GM18502 (cell line): Measurements from ENCODE around the gene TPH2.

Experiments used
- ATAC-seq: cut with Tn5 transposase; IDR thresholded peaks from one replicate; pipeline ENCODE4 v1.9.1; 2021; ENCODE audit warnings: mild to moderate bottlenecking; ENCODE audit not compliant: unreplicated experiment, poor library complexity

Gene TPH2

DNA sequence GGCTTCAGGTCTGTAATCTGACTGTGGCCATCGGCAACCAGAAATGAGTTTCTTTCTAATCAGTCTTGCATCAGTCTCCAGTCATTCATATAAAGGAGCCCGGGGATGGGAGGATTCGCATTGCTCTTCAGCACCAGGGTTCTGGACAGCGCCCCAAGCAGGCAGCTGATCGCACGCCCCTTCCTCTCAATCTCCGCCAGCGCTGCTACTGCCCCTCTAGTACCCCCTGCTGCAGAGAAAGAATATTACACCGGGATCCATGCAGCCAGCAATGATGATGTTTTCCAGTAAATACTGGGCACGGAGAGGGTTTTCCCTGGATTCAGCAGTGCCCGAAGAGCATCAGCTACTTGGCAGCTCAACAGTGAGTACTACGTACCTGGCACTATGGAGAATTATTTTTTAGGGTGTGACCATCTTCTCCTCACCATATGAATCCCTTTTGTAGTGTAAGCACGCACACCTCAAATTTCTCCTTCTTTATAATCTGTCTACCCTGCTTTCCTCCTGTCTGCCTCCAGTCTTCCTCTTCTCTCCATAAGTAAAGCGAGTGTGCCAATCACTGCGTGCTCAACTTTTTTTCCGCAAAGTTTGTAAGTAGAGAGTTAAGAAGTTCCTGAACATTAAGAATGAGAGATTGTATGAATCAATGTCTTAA lies at the start of gene TPH2:
Gene TPH2, plus strand, starts transcription at position 118 of the 658 bp plus-strand sequence. Its CDS starts 142 bp downstream, at position 260.
- peak; percentile 57 for ATAC-seq

DNA sequence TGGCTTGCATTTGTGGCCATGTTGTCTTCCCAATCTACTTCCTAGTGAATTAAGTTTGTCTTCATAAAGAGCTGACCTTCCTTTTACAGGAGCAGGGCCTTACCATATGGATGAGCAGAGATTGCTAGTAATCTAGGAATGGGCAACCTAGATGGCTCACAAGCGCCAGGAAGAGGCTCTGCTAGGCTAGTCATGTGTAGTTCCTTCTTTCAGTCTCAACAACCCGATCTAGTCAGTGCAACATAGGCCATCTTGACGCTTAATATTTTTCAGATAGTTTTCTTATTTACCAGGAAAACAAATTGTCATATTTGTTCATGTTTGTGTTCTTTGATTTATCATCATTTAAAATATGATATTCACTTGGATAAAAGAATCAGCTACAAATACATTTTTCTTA lies 48.2 kb upstream of the TPH2 start:
- peak; percentile 74 for ATAC-seq

DNA sequence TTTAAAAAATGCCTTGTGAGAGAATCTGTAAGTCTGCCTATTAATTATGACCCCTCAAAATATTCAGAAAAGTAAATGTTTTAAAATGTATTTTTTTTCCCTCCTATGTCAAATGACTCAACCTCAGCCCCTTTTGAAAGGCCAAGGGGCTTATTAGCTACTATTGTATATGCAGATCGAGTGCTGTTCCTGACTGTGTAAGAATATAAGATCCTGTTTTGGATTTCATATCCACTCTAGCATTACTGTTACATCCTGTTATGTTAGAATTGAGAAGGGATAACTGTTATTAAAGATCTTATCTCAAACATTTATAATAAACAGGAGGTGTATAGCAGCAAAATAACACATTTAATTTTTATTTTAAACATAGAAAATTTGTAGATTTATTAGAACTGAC lies 46.6 kb upstream of the TPH2 start:
- no peak for ATAC-seq

DNA sequence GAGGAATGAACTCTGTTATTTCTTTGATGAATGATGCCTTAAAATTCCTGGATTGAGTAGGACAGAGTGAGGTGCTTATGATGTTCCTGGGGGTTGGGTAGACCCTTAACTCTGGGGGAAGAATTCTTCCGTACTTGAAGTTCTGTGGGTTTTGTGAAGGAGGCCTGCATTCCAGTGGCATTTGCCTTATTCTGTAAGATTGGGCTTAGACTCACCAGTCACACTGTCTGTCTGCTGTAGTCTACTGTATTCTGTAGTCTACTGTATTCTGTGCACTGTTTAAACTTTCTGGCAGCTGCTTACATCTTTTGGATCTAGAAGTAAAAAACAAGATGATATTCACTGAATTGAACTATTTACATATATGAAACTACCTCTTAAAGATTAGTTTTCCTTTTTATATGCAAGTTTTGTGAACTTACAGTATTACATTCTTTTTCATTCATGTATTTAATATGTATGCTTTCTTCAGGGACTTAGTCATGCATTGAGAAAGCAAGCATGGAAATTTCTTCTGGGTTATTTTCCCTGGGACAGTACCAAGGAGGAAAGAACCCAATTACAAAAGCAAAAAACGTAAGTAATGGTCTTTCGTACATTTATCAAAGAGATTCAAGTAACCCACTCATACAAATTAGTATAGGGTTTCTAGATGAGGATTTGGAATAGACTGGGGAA lies 42.3 kb upstream of the TPH2 start:
- ATAC-seq = no peak

DNA sequence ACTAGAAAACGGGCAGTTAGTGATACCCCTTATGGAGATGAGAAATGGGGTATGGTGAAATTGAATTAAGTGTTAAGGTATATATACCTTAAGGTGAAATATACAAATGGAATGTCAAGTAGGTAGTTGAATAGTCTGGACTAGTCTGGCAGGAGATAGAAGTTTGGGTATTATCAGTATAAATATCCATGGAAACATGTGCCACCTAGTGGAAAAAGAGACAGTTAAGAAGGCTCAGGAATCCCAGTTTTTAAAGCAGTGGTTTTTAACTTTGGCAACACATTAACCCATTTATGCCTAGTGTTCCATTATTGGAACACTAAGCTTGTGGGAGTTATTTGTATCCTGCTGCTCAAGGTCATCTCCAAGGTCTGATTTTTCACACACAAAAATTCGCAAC lies 38.6 kb upstream of the TPH2 start:
- no peak for ATAC-seq

DNA sequence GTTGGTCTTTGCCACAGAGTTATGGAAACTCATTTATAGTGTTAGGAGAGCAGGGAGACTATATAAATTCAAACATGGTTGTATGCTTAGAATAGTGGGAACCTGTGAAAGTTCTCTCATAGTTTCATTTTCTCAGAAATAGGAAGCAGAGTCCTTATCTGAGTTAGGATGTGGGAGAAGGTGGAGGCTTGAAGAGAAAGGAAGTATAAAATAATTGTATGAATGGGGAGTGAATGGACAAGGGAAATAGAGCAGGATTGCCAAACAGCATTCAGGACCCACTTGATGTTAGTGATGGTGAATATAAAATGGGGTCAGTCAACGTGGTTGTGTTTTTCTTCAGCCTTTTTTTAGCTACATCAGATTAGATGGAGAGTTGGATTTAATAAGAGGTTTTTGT lies 34.0 kb upstream of the TPH2 start:
- no peak for ATAC-seq

DNA sequence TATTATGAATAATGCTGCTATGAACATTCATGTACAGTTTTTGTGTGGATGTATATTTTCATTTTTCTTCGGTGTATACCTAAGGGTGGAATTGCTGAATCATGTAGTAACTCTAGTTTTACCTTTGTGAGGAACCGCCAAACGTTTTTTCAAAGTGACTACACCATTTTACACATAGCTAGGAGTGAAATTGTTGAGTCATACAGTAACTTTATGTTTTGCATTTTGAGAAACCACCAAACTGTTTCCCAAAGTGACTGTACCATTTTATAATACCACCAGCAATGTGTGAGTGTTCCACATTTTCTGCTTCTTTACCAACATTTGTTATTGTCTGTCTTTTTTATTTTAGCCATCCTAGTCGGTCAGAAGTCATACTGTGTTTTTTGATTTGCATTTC lies 3.1 kb upstream of the TPH2 start:
- peak; percentile 89 for ATAC-seq

DNA sequence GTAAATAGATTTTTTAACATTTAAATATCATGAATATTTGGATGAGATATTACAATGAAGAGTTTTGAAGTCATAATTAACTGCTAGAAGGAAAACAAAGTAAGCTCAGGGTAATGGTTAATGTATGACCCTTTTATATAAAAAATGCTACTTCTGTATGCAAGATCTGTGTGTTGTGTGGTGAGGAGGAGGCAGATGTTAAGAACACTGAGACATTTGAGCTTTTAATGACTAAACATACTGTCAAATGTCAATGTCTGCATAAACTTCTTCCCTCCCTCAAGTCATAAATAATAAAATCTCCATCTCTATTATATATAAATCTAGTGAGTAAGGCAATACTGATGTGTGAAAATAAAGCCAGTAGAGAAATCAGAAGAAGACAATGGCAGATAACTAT lies 1.4 kb downstream of the TPH2 start:
- ATAC-seq = no peak

DNA sequence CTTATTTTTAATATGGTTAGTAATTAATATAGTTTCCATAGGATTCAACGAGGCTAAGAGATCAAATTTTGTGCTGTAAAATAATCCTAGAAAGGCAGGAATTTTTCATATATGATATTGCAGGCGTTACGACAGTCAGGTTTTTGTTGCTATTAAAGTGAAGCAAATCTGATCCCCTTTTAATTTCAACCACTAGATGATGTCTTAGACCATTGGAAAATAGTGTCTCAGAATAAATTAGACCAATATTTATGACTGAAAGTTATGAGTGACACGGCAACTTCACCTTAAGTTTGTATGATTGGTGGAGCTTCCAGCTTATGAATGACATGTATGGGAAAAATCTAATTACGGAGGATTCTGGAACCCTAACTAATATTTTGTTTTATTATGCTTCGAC lies 2.5 kb downstream of the TPH2 start:
- no peak for ATAC-seq

DNA sequence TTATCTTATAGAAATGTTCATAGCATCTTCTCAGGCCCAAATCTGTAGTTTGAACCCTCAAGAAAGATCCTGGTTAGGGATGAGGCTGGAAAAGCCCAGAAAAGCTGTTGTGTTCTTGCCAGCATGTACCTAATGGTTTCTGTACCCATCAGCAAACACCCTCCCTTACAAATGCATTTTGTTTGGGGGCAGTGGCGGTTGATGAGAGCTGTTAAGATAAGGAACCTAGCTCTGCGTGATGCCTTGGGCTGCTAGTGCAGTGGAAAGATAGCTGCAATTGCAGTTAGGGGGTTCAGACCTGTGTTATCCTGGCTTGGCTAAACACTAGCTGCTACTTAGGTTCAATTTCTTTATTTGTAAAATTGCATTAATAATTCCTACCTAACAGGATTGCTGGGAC lies 3.6 kb downstream of the TPH2 start:
- ATAC-seq = no peak

DNA sequence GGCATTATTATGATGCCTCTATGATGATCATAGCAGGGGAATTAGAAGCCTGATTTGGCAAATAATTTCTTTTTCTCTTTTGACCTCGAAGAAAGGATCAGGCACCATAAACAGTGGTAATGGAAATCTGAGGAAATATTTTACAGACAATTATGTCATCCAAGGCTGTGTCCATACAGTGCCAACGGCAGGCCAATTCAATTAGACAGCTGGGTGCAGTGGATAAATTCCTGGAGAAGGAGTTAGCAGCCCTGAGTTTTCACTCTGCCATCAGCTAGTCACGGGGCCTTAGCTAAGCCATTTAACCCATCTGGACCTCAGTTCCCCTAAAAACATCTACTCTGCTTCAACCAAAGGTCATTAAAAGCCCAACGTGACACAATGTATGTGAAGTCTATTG lies 4.1 kb downstream of the TPH2 start:
- no peak for ATAC-seq

DNA sequence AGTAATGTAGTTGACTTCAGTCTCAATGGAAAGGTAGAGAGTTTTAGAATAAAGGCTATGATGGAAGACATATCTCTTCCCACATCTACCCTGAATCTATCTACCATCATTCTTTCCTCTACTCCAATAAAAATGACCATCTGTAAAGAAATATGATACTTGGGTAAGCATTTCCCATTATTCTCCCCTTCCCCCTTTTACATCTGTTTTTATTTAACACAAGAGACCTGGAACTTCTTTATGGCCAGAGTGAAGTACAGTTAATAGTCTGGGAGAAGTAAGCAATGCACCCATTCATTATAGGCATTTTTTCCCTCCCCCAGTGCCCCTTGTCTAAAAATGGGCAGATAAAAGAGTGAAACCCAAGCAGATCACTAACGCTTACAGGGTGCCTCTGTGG lies 6.5 kb downstream of the TPH2 start:
- no peak for ATAC-seq

DNA sequence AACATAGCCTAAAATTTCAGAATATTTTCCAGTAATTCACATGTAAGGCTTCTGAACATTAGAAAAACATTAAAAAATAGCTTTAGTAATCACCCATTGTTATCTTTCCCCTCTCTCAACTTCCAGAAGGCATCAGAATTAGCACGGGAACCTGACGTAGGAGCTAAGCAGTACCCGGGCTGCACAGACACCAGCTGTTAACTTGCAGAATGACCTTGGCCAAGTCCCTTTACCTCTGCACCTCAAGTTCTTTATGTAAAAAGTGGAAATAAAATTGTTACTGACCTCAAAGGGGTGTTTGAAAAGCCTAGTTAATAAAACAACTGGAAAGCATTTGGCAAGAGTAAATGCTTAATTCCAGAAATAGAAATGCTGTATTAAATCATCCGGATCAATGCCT lies 7.2 kb downstream of the TPH2 start:
- ATAC-seq = no peak

DNA sequence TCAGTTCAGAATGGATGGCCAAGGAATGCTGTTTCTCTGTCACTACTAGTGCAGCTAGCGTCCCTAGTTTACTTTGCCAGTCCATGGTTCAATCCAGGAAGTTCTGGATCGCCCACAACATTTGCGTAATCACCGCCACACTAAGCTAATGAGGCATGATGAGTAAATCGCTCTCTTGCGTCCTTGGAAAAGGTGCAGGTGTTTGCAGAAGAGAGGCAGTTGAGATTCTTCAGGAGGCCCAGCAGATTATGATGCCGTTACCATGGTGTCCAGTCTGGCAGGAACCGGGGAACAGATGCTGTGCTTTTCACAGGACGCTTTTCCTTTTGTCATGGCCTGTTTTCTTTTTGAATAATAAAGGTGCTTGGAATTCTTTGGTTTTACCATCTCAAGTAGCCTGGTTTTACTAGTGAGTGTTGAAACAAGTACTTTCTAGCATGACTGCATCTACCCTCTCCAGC lies 9.0 kb downstream of the TPH2 start:
- no peak for ATAC-seq

DNA sequence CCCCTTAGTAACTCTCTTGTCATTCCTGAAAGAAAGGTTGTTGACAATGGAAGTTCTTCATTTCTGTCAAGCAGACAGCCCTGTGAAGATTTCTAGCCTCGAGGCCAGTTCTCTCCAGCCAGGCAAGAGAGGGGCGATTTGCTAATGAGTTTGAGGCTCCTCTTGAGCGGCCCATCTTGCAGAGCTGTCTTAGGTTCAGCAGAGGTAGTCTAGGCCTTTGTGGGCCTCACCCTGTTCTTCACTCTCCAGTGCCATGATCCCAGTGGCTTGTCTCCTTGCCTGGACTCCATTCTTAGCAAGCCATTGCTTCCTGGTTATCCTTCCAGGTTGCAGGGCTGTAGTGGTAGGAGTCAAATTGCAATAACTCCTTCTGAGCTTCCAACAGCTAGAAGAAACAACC lies 9.7 kb downstream of the TPH2 start:
- no peak for ATAC-seq

DNA sequence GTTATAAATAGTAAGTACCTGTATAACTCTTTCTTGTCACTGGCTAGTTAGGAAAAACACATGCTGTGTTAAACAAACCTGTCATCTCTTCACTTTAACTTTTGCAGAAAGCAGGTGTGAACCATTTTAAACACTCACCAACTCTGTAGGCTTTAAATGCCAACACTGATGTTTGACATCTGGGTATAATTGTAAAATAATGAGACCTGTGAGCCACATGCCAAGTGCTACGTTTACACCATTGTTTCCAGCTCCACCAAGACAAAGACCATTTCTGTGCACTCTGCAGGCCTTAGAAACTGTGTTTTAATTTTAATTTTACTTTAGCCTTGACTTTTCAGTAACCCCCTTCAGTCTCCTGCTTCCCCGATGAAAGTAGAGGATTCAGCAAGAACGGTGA lies 11.0 kb downstream of the TPH2 start:
- ATAC-seq = no peak

DNA sequence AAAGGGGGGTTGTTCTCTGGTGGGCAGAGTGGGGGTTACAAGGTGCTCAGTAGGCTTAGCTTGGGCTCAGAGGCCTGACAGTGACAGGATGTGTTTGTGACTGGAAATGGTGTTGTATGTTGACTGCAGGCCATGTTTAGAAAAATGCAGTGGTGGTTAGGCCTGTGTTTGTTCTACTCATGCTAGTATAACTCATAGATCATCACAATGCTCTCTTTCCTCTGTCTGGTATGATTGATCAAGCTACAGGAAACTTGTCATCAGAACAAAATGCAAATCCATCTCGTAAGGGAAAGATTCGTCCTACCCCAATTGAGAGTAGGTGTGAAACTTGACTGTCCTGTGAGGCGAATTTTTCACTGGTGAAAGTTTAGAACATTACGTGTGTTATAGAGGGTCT lies 11.8 kb downstream of the TPH2 start:
- no peak for ATAC-seq

DNA sequence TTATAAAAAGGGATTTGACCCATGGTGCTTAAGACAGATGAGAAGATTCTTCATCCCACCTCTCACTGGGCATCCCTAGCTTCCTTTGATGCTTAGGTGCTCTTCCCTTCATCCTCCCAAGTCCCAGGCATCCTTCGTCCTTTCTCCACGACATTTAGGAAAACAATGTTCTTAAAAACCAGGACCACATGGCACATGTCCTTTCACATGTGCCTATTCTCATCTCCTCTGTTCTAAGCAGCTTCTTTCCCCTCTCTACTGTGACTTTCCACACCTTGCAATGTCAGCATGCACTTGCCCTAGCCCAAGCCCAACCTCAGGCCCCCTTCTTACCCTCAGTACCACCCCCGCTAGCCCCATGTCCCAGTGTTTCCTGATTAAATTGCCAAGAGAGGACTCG lies 12.2 kb downstream of the TPH2 start:
- ATAC-seq = no peak

DNA sequence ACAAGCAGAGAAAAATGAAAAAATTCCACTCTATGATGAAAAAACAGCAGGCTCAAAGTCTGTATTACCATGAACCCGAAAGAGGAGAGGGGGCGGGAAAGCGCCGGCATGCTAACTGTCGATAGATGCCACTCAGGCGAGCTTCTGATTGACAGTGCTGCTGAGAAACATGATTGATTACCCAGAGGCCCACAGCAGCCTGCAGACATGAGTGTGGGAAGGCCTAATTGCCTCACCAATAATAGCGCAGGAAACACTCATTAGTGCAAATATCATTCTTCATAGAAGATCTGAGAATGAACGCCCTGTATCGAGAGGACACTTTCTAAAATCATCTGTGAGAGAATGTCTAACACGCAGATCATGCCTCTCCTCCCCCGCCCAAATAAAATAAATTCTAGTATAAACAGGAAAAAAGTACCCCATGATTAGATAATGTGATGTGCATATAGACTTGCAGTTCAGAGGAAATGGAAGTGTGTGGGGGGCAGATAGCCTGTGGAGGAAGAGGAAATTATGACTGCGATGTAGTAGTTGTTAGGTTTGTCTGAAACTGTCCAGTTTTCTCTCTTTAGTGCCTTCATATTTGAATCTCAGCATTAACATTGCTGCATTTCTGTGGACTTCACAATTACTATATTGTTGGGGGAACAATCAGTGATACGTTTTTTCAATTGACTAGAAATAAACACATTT lies 15.6 kb downstream of the TPH2 start:
- no peak for ATAC-seq

DNA sequence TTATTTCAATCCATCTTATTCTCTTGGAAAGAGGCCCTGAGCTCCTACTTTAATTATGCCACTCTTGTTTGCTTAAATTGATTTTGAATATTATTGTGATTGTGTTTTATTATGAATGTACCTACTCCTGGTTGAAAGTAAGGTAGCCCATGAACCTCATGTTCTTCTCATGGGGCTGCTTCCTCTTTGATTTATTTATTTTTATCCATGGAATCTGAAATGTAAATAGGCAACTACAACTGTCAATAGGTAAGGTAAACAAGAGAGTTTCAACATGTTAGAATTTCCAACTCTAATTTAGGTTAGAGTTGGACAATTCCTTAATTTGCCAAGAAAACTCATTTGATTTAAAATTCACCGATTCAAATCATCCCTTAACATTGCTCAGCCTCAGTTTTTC lies 16.2 kb downstream of the TPH2 start:
- no peak for ATAC-seq

DNA sequence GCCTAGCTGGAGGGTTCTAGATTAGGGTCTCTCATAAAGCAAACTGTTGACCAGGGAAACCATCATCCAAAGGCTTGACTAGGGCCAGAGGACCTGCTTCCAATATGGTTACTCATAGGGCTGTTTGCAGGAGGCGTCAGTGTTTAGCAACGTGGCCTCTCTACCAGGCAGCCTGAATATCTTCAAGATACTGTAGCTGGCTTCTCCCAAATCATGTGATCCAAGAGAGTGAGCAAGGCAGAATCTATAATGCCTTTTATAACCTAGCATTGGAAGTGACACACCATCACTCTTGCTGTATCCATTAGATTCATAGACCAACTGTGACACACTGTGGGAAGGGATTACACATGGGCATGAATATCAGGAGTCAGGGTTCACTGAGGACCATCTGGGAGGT lies 17.3 kb downstream of the TPH2 start:
- no peak for ATAC-seq

DNA sequence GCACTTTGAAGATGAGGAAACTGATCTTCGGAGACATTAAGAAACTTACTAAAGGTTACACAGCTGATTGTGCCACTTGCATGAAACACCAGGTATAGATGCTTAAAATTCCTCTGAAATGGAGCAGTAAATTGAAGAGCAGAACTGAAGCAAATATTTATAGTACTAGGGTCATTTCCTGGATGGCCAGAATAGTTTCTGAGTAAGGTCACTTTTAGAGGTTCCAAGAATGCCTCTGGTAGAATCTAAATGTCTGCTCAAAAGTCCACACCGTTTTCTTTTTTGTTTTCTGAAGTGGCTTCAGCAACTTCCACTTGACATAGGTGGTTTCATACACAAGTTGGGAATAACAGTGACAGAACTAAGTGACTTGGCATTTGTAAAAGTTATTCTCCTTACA lies 19.4 kb downstream of the TPH2 start:
- ATAC-seq = no peak
